GM21367 (cell line): Measurements from ENCODE around the gene MAP2K2.

Experiments
- ATAC-seq: cut with Tn5 transposase; IDR thresholded peaks from one replicate; pipeline ENCODE4 v1.9.1; 2021; ENCODE audit not compliant: unreplicated experiment

MAP2K2 gene

GRCh38 chr19:4061683-4062418 lies 62.1 kb downstream of the MAP2K2 start:
- ATAC-seq, result no peak

- ATAC-seq, result no peak
Observed at GRCh38 chr19:4061178-4061682, 62.7 kb downstream of the MAP2K2 start.

GRCh38 chr19:4060621-4061177 lies 63.2 kb downstream of the MAP2K2 start:
- no peak for ATAC-seq

GRCh38 chr19:4059891-4060620 lies 63.9 kb downstream of the MAP2K2 start:
- no peak for ATAC-seq

GRCh38 chr19:4059453-4059871 lies 64.5 kb downstream of the MAP2K2 start:
- ATAC-seq, result no peak

- no peak for ATAC-seq
Observed at GRCh38 chr19:4058693-4059452, 65.0 kb downstream of the MAP2K2 start.

GRCh38 chr19:4057931-4058692 lies 65.8 kb downstream of the MAP2K2 start:
- ATAC-seq, result no peak

GRCh38 chr19:4055209-4055552 lies 68.7 kb downstream of the MAP2K2 start:
- ATAC-seq, result no peak

GRCh38 chr19:4054441-4055208 lies 69.3 kb downstream of the MAP2K2 start:
- ATAC-seq, result no peak

- ATAC-seq, result no peak
Observed at GRCh38 chr19:4053423-4054324, 70.2 kb downstream of the MAP2K2 start.

GRCh38 chr19:4052993-4053422 lies 70.9 kb downstream of the MAP2K2 start:
- ATAC-seq, result no peak

GRCh38 chr19:4052114-4052992 lies 71.6 kb downstream of the MAP2K2 start:
- no peak for ATAC-seq

GRCh38 chr19:4051175-4052101 lies 72.5 kb downstream of the MAP2K2 start:
- ATAC-seq, result no peak

GRCh38 chr19:4049432-4049831 lies 74.5 kb downstream of the MAP2K2 start:
- ATAC-seq, result no peak

- ATAC-seq, result no peak
Observed at GRCh38 chr19:4046946-4047683, 76.8 kb downstream of the MAP2K2 start.

GRCh38 chr19:4046362-4046691 lies 77.6 kb downstream of the MAP2K2 start:
- no peak for ATAC-seq
